Testis (tissue), 2 donors: Measurements from ENCODE around the gene ADCY2.

ENCODE experiments used
- CTCF ChIP-seq, 3 experiments: fragments of 450-650 bp in 2 of 3; fragments of 200-600 bp in 1 of 3; sonication (generic) in 1 of 3; IDR thresholded peaks; one replicate each; pipeline ENCODE4 v1.5.1; 2016 to 2019; ENCODE audit warnings: antibody characterized with exemption in 3 of 3, mild to moderate bottlenecking in 2 of 3, moderate library complexity in 1 of 3
- POLR2A ChIP-seq: fragments of 450-650 bp; IDR thresholded peaks from one replicate; pipeline ENCODE4 v1.6.1; 2017; ENCODE audit warnings: antibody characterized with exemption, mild to moderate bottlenecking, moderate library complexity

GRCh38 chr5:7657153-7657552 lies 261.2 kb downstream of the ADCY2 start:
- no peak for TF ChIP-seq CTCF (IDR thresholded peaks at IDR 0.05)
- no peak for TF ChIP-seq POLR2A
